HG03196 (cell line): ENCODE measurements around the gene CHAMP1.
"Not testable (repeated sequence)": the region's sequence is repeated elsewhere in the genome, so short reads cannot be mapped to it uniquely, and the experiment has no call there.

Experiments used
- ATAC-seq: cut with Tn5 transposase; IDR thresholded peaks from one replicate; pipeline ENCODE4 v1.9.1; 2021; ENCODE audit not compliant: unreplicated experiment

Gene CHAMP1

DNA sequence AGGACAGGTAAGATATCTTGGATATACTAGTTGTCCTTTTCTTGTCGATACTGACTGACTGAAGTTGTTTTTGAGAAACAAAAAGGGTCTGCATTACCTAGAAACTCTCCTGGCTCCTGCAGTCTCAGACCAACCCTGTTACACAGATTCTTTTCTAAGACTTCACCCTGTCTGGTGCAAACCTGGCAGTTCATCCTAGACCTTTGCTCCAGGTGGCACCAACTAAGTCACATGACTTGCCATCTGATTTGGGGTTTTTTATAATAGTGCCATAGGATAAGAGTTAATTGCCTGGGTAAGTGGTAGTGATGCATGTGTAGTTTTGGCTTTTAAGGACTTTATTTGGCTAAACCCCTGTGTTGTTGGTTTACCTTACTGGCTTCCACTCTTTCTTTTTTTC, 14.3 kb downstream of the CHAMP1 start:
- ATAC-seq: no peak

GRCh38 chr13:114330086-114330485, 15.8 kb downstream of the CHAMP1 start:
- ATAC-seq: no peak

DNA sequence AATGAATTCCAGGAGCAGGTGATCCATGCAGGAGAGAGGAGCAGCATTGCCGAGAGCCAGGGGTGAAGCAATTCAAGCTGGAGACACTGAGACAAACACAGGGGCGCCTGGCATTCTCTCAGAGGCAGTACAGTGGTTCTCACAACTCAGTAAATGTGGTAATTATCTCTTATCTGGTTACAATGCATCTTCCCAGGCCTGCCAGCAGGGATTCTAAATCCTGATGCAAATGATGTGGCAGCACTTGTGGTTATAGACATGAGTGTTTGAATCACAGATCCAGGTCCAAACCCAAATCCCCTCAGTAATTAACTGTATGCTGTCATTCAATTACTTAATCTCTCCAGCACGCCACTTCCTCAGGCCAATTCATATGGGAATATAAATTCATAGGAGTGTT, 19.6 kb downstream of the CHAMP1 start:
- not testable (repeated sequence) for ATAC-seq

DNA sequence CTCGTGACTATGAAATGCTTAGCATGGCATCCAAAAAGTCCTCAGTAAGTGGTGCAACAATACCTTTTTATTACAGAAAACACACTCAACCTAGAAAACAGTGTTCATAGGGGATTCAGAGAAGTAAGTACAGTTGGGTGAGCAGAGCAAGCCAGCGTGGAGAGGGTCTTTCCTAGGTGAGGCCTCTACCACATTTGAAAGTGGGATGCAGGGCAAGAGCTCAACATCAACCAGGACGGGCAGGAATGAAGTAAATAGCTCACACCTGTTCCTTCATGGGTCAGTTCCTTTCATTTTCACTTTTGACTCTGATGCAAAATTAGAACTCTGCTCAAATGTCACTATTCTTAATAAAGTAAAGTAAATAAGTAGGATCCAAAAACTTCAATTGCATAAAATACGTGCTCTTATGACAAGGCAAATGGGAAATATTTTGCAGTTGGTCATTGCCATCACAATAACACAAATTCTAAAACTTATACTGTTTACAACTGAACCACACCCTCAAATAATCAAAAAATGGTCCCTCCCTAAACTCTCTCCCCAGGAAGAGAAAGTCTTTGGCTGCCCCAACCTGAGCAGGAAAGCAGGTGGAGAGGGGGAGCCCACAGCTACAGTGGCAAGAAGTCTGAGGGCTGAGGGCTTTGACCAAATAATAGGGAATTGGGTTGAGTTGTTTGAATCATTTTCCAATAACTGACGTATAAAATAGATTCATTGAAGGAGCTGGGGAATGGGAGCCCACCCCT, 20.2 kb downstream of the CHAMP1 start:
- no peak for ATAC-seq

GRCh38 chr13:114336457-114336856, 22.2 kb downstream of the CHAMP1 start:
- ATAC-seq: not testable (repeated sequence)

DNA sequence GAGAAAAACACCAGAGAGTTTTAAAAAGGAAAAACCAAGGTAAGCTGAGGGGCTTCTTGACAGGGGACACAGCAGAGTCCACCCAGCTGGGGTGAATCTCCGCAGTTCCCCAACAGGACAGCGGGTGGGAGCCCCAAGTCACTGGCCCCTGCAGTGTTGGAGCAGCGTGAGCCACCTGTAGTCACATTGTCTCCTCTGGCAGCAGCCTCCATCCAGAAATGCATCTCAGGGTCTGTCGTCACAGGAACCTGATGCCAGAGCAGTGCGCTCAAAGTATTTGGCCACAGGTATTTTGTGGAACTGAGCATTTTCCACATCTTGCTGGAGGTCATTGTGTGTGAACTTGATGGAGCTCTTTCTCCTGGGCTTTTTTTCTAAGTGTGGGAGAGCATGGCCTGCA, 24.7 kb downstream of the CHAMP1 start:
- no peak for ATAC-seq

DNA sequence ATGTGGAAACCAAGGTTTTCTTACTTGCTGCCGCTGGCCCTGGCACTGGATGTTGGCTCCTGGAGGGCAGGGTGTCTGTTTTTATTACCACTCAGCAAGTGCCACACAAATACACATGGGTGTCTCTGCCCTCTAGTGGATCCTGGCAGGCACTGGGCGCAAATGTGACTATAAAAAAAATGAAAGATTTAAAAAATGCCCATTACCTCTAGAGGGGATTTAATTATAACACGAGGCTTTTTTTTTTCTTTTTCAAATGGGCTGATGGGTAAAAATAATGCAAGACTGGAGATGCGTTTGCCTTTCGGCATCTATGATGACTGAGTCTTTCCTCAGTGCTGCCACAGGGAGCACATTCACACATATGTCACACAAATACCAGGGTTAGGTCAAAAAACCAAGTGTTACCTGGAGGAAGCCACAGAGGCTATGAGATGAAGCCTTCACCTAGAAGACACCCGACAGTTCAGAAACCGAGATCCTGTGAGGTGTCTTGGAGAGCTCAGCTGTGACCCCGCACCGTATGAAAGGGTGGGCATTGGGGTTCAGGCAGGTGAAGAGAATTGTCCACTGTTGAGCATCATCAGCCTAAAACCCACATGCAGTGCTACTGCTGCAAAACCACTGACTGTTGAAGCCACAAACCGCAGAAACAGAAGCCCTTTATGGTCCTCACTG, 25.7 kb downstream of the CHAMP1 start:
- ATAC-seq: no peak

DNA sequence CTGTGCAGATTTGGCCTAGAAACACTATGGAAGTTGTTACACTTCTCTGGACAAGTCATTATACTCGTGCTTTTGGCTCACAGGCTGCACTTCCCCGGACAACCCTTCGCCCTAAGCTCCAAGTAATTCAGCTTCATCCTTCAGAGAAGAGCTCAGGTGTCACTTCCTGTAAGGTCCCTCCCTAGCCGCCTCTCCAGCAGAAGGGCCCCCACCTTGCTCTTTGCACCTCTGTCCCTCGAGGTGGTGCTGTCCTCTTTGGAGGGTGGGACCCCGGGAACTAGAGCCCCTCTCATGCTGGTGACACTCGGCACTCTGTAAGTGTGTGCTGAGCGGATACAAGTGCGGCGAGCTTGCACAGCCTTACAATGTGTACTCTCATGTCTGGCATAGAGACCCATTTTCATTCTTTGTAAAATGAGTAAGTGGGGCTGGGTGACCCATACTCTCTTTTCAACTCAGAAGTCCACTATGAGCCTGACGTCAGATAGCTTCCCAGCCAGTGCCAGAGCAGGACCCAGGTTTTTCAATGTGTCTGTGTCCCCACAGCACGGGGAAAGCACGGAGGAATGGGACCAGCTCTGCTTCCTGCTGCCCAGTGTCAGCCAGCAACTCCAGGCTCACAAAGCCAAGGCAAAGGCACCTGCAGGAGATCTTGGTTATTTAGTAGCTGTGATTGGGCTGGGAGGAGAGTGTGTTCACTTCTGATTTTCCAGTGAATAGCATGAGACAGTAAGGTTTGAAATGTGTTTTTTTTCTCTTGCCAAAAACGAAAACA, 26.9 kb downstream of the CHAMP1 start:
- ATAC-seq: no peak

- ATAC-seq: not testable (repeated sequence)
Observed at GRCh38 chr13:114347256-114347655, 33.0 kb downstream of the CHAMP1 start.

GRCh38 chr13:114352763-114353162, 38.5 kb downstream of the CHAMP1 start:
- not testable (repeated sequence) for ATAC-seq

DNA sequence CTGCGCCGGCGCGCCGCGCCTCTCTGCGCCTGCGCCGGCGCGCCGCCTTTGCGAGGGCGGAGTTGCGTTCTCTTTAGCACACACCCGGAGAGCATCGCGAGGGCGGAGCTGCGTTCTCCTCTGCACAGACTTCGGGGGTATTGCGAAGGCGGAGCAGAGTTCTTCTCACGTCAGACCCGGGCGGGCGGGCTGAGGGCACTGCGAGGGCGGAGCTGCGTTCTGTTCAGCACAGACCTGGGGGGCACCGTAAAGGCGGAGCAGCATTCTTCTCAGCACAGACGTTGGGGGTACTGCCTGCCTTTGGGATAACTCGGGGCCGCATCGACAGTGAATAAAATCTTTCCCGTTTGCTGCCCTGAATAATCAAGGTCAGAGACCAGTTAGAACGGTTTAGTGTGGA, 39.1 kb downstream of the CHAMP1 start:
- ATAC-seq: not testable (repeated sequence)
